Tibial artery (tissue), 4 donors: Measurements from ENCODE around the gene FAM131B.

Experiments
- DNase-seq, 2 donors: peaks; one replicate each; pipeline ENCODE4 v3.0.0-alpha.2; 2019
- H3K27ac ChIP-seq, 2 donors: fragments of 200-600 bp; sonication (generic) in 1 of 2; 1 replicate in 1 of 2; 2 replicates in 1 of 2; pipeline ENCODE4 v1.5.1; 2018 to 2019; ENCODE audit warnings: mild to moderate bottlenecking in 1 of 2
- H3K27me3 ChIP-seq, 2 donors: fragments of 200-600 bp; sonication (generic) in 1 of 2; one replicate each; pipeline versions ENCODE4 v1.5.1 to v1.6.0; 2016 to 2019
- H3K36me3 ChIP-seq, 3 donors: fragments of 200-600 bp; sonication (generic) in 2 of 3; one replicate each; pipeline ENCODE4 v1.5.1; 2016 to 2019; ENCODE audit warnings: mild to moderate bottlenecking in 2 of 3
- H3K4me1 ChIP-seq, 4 donors: fragments of 200-600 bp; sonication (generic) in 2 of 4; 1 replicate in 3 of 4; 2 replicates in 1 of 4; pipeline ENCODE4 v1.5.1; 2016 to 2019
- H3K4me3 ChIP-seq, 2 donors: fragments of 200-600 bp; sonication (generic) in 1 of 2; 1 replicate in 1 of 2; 2 replicates in 1 of 2; pipeline ENCODE4 v1.5.1; 2018 to 2019; ENCODE audit warnings: mild to moderate bottlenecking in 2 of 2
- H3K9me3 ChIP-seq, 3 donors: fragments of 200-600 bp; sonication (generic) in 1 of 3; one replicate each; pipeline ENCODE4 v1.5.1; 2016 to 2019
- intact Hi-C: fragments of 100-400 bp; cut with DNase I; formaldehyde crosslinking; loops from one replicate; pipeline ENCODE4 v1.15.0; 2023; ENCODE audit warnings: low total_unique reads
- TF ChIP-seq, protein P1 (sequence below), 2 experiments: fragments of 200-600 bp in 1 of 2; fragments of 450-650 bp in 1 of 2; IDR thresholded peaks; one replicate each; pipeline ENCODE4 v1.5.1; 2017 to 2019; ENCODE audit warnings: antibody characterized with exemption in 2 of 2, mild to moderate bottlenecking in 1 of 2, moderate library complexity in 1 of 2

Gene FAM131B

DNA sequence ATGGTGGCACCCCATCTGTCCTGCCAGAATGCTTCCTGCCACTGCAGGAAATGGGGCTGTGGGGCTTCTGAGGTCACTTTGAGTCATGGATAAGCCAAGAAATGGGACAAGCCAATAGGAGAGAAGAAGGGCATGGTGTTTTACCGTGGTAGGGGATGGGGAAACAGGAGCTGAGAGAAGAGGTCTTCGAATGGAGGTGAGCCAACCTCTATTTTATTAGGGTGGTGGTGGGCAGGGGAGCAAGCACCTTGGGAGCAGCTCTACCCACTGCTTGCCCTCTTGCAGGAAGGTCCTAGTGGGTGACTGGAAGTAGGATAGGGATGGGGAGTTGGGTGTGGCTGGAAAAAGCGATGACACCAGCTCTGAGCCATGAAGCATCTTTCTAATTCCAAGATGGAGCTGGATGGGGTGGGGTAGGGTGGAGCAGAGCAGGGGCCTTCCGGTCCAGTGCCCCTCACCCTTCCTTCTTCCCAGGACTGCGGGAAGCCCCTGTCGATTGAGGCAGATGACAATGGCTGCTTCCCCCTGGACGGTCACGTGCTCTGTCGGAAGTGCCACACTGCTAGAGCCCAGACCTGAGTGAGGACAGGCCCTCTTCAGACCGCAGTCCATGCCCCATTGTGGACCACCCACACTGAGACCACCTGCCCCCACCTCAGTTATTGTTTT, 27.7 kb upstream of the FAM131B start:
- intact Hi-C loops = no loop called here

DNA sequence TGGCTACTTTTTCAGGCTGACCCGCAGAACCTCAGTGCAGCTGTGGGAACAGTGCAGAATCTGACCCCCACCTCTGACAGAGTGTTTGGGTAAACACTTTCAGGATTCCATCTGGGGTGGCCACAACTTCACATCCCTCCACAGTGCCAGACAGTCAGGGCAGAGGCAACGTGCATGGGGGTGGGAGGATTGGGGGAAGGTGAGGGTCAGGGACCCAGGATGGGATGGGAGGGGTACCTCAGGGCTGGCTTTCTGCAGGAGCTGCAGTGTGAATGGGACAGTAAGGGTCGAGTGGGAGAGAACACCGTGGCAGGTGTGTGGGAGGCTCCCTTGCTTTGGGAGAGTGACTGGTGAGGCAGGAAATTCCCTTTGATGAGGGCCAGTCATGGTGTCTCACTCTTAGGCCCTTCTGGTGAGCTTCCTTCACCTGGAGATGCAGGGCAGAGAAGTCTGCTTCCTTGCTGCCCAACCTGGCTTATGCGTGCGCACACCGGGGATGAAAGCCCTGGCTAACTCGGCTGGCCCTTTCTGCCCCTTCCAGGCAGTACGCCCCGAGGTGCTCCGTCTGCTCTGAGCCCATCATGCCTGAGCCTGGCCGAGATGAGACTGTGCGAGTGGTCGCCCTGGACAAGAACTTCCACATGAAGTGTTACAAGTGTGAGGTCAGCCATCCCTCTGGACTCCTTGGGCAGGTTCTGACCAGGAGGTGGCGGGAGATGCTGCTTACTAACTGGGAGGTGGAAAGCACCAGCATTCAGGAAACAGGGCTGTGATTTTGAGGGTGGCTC, 27.0 kb upstream of the FAM131B start:
- peak overlapping the region; percentile 96 to 100 for H3K27ac ChIP-seq
- peak in 1 of 2 donors; percentile 63 for DNase-seq
- H3K4me3 ChIP-seq = no peak overlapping the region
- H3K4me1 ChIP-seq = peaks cover 5 to 96% (median 86%) of the 10 kb centered on the region in 4 donors
- no peaks in the 10 kb centered on the region for H3K27me3 ChIP-seq
- H3K36me3 ChIP-seq = peaks cover 28 to 55% (median 52%) of the 10 kb centered on the region in 3 donors
- H3K9me3 ChIP-seq = no peaks in the 10 kb centered on the region
- intact Hi-C loops = no loop called here
- TF ChIP-seq, protein P1, sequence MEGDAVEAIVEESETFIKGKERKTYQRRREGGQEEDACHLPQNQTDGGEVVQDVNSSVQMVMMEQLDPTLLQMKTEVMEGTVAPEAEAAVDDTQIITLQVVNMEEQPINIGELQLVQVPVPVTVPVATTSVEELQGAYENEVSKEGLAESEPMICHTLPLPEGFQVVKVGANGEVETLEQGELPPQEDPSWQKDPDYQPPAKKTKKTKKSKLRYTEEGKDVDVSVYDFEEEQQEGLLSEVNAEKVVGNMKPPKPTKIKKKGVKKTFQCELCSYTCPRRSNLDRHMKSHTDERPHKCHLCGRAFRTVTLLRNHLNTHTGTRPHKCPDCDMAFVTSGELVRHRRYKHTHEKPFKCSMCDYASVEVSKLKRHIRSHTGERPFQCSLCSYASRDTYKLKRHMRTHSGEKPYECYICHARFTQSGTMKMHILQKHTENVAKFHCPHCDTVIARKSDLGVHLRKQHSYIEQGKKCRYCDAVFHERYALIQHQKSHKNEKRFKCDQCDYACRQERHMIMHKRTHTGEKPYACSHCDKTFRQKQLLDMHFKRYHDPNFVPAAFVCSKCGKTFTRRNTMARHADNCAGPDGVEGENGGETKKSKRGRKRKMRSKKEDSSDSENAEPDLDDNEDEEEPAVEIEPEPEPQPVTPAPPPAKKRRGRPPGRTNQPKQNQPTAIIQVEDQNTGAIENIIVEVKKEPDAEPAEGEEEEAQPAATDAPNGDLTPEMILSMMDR (IDR thresholded peaks at IDR 0.05) = no peak

More for the DNA sequence above, 27.7 kb upstream of the FAM131B start:
- no peak overlapping the region for H3K4me3 ChIP-seq
- no peaks in the 10 kb centered on the region for H3K27me3 ChIP-seq
- H3K9me3 ChIP-seq = no peaks in the 10 kb centered on the region
- H3K4me1 ChIP-seq = peaks cover 5 to 89% (median 78%) of the 10 kb centered on the region in 4 donors
- TF ChIP-seq, protein P1 (IDR thresholded peaks at IDR 0.05) = no peak
- peak in 1 of 2 donors; percentile 61 for DNase-seq
- H3K27ac ChIP-seq = peak overlapping the region; percentile 96 to 100
- H3K36me3 ChIP-seq = peaks cover 28 to 63% (median 52%) of the 10 kb centered on the region in 3 donors

DNA sequence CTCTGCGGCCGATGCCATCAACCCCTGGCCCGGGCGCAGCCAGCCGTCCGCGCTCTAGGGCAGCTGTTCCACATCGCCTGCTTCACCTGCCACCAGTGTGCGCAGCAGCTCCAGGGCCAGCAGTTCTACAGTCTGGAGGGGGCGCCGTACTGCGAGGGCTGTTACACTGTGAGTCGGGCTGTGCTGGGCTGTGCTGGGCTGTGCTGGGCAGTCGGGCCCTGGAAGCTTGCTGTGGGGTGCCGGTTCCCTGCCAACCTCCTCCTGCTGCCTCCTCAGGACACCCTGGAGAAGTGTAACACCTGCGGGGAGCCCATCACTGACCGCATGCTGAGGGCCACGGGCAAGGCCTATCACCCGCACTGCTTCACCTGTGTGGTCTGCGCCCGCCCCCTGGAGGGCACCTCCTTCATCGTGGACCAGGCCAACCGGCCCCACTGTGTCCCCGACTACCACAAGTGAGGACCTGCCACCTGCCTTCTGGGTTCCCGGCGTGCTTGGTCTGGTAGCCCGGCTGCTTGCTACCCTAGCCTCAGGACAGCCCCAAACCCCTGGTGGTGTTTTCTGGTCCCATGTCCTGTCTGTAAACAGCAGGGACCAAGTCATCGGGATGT, 26.1 kb upstream of the FAM131B start:
- TF ChIP-seq, protein P1 (IDR thresholded peaks at IDR 0.05) = no peak
- Histone ChIP-seq H3K36me3 (peaks cover 28 to 52% (median 52%) of the 10 kb centered on the region in 3 donors), H3K4me3 (no peak overlapping the region), H3K27ac (peak overlapping the region; percentile 96 to 100), H3K4me1 (peaks cover 5 to 100% (median 92%) of the 10 kb centered on the region in 4 donors), H3K9me3 (no peaks in the 10 kb centered on the region), H3K27me3 (no peaks in the 10 kb centered on the region)
- intact Hi-C loops = no loop called here
- DNase-seq = no peak

DNA sequence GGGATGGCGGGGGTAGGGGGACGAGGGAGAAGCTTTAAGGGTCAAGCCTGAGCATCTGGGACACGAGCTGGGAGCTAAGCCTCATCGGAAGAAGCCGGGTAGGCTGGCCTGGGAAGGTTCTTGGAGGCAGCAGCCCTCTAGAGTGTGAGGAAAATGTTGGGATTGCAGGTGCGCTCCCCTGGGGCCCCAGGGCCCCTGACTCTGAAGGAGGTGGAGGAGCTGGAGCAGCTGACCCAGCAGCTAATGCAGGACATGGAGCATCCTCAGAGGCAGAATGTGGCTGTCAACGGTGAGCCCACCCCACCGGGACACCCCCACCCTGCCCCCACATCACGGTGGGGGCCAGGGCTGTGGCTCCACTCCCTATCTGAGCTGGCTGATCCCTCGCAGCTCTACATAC, 25.5 kb upstream of the FAM131B start:
- intact Hi-C loops = no loop called here

More for the DNA sequence above, 25.5 kb upstream of the FAM131B start:
- H3K4me1 ChIP-seq = peaks cover 5 to 100% (median 92%) of the 10 kb centered on the region in 4 donors
- TF ChIP-seq, protein P1 (IDR thresholded peaks at IDR 0.05) = no peak
- H3K27ac ChIP-seq = peak overlapping the region; percentile 96 to 100
- DNase-seq = no peak
- no peaks in the 10 kb centered on the region for H3K9me3 ChIP-seq
- H3K27me3 ChIP-seq = no peaks in the 10 kb centered on the region
- H3K36me3 ChIP-seq = peaks cover 28 to 48% (median 48%) of the 10 kb centered on the region in 3 donors
- no peak overlapping the region for H3K4me3 ChIP-seq
